SH-SY5Y (cell line): ENCODE results near the gene KRT73.

Experiments used
- GATA2 ChIP-seq: IDR thresholded peaks from 2 replicates; pipeline ENCODE4 v1.6.1; 2011; ENCODE audit warnings: mild to moderate bottlenecking, low read depth, low read length
- GATA3 ChIP-seq: IDR thresholded peaks from 2 replicates; pipeline ENCODE4 v1.6.1; 2011; ENCODE audit warnings: low read depth, mild to moderate bottlenecking, low read length, moderate library complexity

DNA sequence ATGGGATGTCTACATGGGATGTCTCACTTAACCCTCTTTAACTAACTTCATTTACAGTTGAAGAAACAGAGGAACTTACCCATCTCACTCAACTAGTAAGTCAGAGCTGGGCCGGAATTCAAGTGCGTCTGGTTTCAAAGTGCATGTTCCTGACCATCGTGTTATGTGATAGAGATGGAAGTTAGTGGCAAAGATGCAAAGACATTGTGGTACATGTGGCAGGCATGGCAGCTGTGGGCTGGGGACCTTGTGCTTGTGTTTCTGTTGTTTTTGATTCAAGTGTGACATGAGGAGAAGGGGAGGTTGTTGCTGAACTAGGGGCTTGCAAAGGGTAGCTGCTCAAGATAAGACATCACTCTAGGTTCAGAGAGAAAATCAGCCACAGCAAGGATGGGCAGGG is 42.4 kb downstream of the KRT73 start:
- TF ChIP-seq GATA2 (no peak), GATA3 (no peak)
